ENCODE results near the gene ROR1. TPM values are rescaled to one million over a fixed set of nuclear protein-coding genes. Genes with fewer than 3 reads are reported as not detected.

ROR1 gene
- total RNA-seq, 1 experiment from 2014 or later, result 37.2 TPM

GRCh38 chr1:63789856-63790605 lies 16.2 kb downstream of the ROR1 start:
- H3K9me3 Mint-ChIP-seq (ENCODE audit: unreplicated experiment), result no peaks in the 10 kb centered on the region
- Histone ChIP-seq H3K36me3 (ENCODE audit: control insufficient read depth, insufficient read depth, low read length) (no peaks in the 10 kb centered on the region), H3K4me1 (no peaks in the 10 kb centered on the region), H3K9me3 (no peaks in the 10 kb centered on the region), H3K4me3 (ENCODE audit: low read depth, low read length) (no peak overlapping the region), H3K27me3 (replicated peaks; ENCODE audit: control insufficient read depth, insufficient read depth, low read length) (no peaks in the 10 kb centered on the region)
- no TSS peak for BruUV-seq (replicated peaks)
- no peak for TF ChIP-seq CTCF (IDR thresholded peaks at IDR 0.05; ENCODE audit: insufficient read depth in 1 of 2, low read depth in 1 of 2, low read length in 1 of 2, severe bottlenecking in 1 of 2, unreplicated experiment in 1 of 2)
- peak overlapping the region; percentile 38 for H3K27ac Mint-ChIP-seq (ENCODE audit: unreplicated experiment)
- H3K4me3 Mint-ChIP-seq (ENCODE audit: unreplicated experiment), result no peak overlapping the region
- H3K36me3 Mint-ChIP-seq (ENCODE audit: insufficient read depth, unreplicated experiment), result peaks cover 17% of the 10 kb centered on the region
- no peaks in the 10 kb centered on the region for H3K27me3 Mint-ChIP-seq (ENCODE audit: insufficient read depth, unreplicated experiment)
- DNase-seq, result no peak
- intact Hi-C loops (cut with micrococcal nuclease; ENCODE audit: unreplicated experiment), result no loop called here
- ChIA-PET POLR2A (no interaction called here), CTCF (no interaction called here)
- peaks cover 19% of the 10 kb centered on the region for H3K4me1 Mint-ChIP-seq (ENCODE audit: low read depth, unreplicated experiment)

GRCh38 chr1:63790989-63791388 lies 17.2 kb downstream of the ROR1 start:
- no peak overlapping the region for H3K4me3 ChIP-seq (ENCODE audit: low read depth, low read length)
- no peaks in the 10 kb centered on the region for H3K9me3 ChIP-seq
- intact Hi-C loops (cut with micrococcal nuclease; ENCODE audit: unreplicated experiment), result no loop called here
- H3K4me3 Mint-ChIP-seq (ENCODE audit: unreplicated experiment), result no peak overlapping the region
- no peaks in the 10 kb centered on the region for H3K27me3 Mint-ChIP-seq (ENCODE audit: insufficient read depth, unreplicated experiment)
- no peak for TF ChIP-seq CTCF (IDR thresholded peaks at IDR 0.05; ENCODE audit: insufficient read depth in 1 of 2, low read depth in 1 of 2, low read length in 1 of 2, severe bottlenecking in 1 of 2, unreplicated experiment in 1 of 2)
- CTCF ChIA-PET, result no interaction called here
- POLR2A ChIA-PET, result no interaction called here
- no peaks in the 10 kb centered on the region for H3K36me3 ChIP-seq (ENCODE audit: control insufficient read depth, insufficient read depth, low read length)
- H3K36me3 Mint-ChIP-seq (ENCODE audit: insufficient read depth, unreplicated experiment), result peaks cover 17% of the 10 kb centered on the region
- no peaks in the 10 kb centered on the region for H3K27me3 ChIP-seq (replicated peaks; ENCODE audit: control insufficient read depth, insufficient read depth, low read length)
- no peak for DNase-seq
- H3K4me1 Mint-ChIP-seq (ENCODE audit: low read depth, unreplicated experiment), result peaks cover 19% of the 10 kb centered on the region
- H3K9me3 Mint-ChIP-seq (ENCODE audit: unreplicated experiment), result no peaks in the 10 kb centered on the region
- BruUV-seq (replicated peaks), result no TSS peak
- H3K27ac Mint-ChIP-seq (ENCODE audit: unreplicated experiment), result peak overlapping the region; percentile 38
- H3K4me1 ChIP-seq, result no peaks in the 10 kb centered on the region

- H3K36me3 ChIP-seq (ENCODE audit: control insufficient read depth, insufficient read depth, low read length), result no peaks in the 10 kb centered on the region
- POLR2A ChIA-PET, result no interaction called here
- H3K4me3 ChIP-seq (ENCODE audit: low read depth, low read length), result no peak overlapping the region
- no peaks in the 10 kb centered on the region for H3K4me1 ChIP-seq
- intact Hi-C loops (cut with micrococcal nuclease; ENCODE audit: unreplicated experiment), result no loop called here
- H3K36me3 Mint-ChIP-seq (ENCODE audit: insufficient read depth, unreplicated experiment), result peaks cover 17% of the 10 kb centered on the region
- no peaks in the 10 kb centered on the region for H3K27me3 Mint-ChIP-seq (ENCODE audit: insufficient read depth, unreplicated experiment)
- H3K27me3 ChIP-seq (replicated peaks; ENCODE audit: control insufficient read depth, insufficient read depth, low read length), result no peaks in the 10 kb centered on the region
- no peaks in the 10 kb centered on the region for H3K9me3 Mint-ChIP-seq (ENCODE audit: unreplicated experiment)
- no peak for TF ChIP-seq CTCF (IDR thresholded peaks at IDR 0.05; ENCODE audit: insufficient read depth in 1 of 2, low read depth in 1 of 2, low read length in 1 of 2, severe bottlenecking in 1 of 2, unreplicated experiment in 1 of 2)
- CTCF ChIA-PET, result no interaction called here
- no peaks in the 10 kb centered on the region for H3K9me3 ChIP-seq
- H3K27ac Mint-ChIP-seq (ENCODE audit: unreplicated experiment), result peak overlapping the region; percentile 15
- H3K4me3 Mint-ChIP-seq (ENCODE audit: unreplicated experiment), result no peak overlapping the region
- peaks cover 19% of the 10 kb centered on the region for H3K4me1 Mint-ChIP-seq (ENCODE audit: low read depth, unreplicated experiment)
- no TSS peak for BruUV-seq (replicated peaks)
- no peak for DNase-seq
Measured at GRCh38 chr1:63792152-63792551, 18.3 kb downstream of the ROR1 start.

Data from Caco-2 (cell line).